ENCODE measurements around the gene FAM136A. TPM values are rescaled to one million over a fixed set of nuclear protein-coding genes. Genes with fewer than 3 reads are reported as not detected.

The FAM136A gene
- total RNA-seq, 4 donors from 2014 or later: 10.7 to 45.1 (median 31.0) TPM

GRCh38 chr2:70344195-70344594, 42.3 kb upstream of the FAM136A start:
- Histone ChIP-seq H3K4me1 (no peaks in the 10 kb centered on the region), H3K27ac (no peak overlapping the region), H3K4me3 (no peak overlapping the region), H3K27me3 (peaks cover 3% of the 10 kb centered on the region), H3K36me3 (no peaks in the 10 kb centered on the region), H3K9me3 (no peaks in the 10 kb centered on the region)
- no peak for DNase-seq
- intact Hi-C loops (cut with DNase I; ENCODE audit: low total_unique reads): loop anchor here (5.0 kb wide), 1 partner anchor 273 kb away; no protein-coding TSS in a partner anchor
- no peak for TF ChIP-seq CTCF (IDR thresholded peaks at IDR 0.05)
- no peak for TF ChIP-seq POLR2AphosphoS5 (IDR thresholded peaks at IDR 0.05)
- no peak for TF ChIP-seq EP300 (IDR thresholded peaks at IDR 0.05; ENCODE audit: low read depth)
- TF ChIP-seq POLR2A (IDR thresholded peaks at IDR 0.05): no peak
- in situ Hi-C loops (cut with MboI; ENCODE audit: low pct_ligation_motif_present in 1 of 4, low pct_unique_long_range_greater_than_20kb in 1 of 4, low sequenced_read_pairs in 3 of 4): loop anchor here in 2 of 4 donors (10.0 kb wide), 1 partner anchor 271 kb away; no protein-coding TSS in a partner anchor
- WGBS, 2 donors (ENCODE audit: low coverage in 1 of 2): 20 to 83% methylated on average over 1 of the region's 1 CpG

GRCh38 chr2:70341477-70341765, 39.6 kb upstream of the FAM136A start:
- TF ChIP-seq CTCF (IDR thresholded peaks at IDR 0.05): no peak
- TF ChIP-seq POLR2A (IDR thresholded peaks at IDR 0.05): no peak
- no peak for TF ChIP-seq EP300 (IDR thresholded peaks at IDR 0.05; ENCODE audit: low read depth)
- TF ChIP-seq POLR2AphosphoS5 (IDR thresholded peaks at IDR 0.05): no peak
- intact Hi-C loops (cut with DNase I; ENCODE audit: low total_unique reads): loop anchor here (5.0 kb wide), 1 partner anchor 276 kb away; no protein-coding TSS in a partner anchor
- in situ Hi-C loops (cut with MboI; ENCODE audit: low pct_ligation_motif_present in 1 of 4, low pct_unique_long_range_greater_than_20kb in 1 of 4, low sequenced_read_pairs in 3 of 4): loop anchor here in 2 of 4 donors (10.0 kb wide), 1 partner anchor 273 kb away; no protein-coding TSS in a partner anchor
- Histone ChIP-seq H3K4me3 (no peak overlapping the region), H3K9me3 (no peaks in the 10 kb centered on the region), H3K36me3 (no peaks in the 10 kb centered on the region), H3K27ac (no peak overlapping the region), H3K27me3 (no peaks in the 10 kb centered on the region), H3K4me1 (no peaks in the 10 kb centered on the region)
- DNase-seq: no peak

- no peak overlapping the region for H3K4me3 ChIP-seq
- no peaks in the 10 kb centered on the region for H3K27me3 ChIP-seq
- H3K36me3 ChIP-seq: no peaks in the 10 kb centered on the region
- H3K4me1 ChIP-seq: no peaks in the 10 kb centered on the region
- intact Hi-C loops (cut with DNase I; ENCODE audit: low total_unique reads): loop anchor here (5.0 kb wide), 1 partner anchor 276 kb away; no protein-coding TSS in a partner anchor
- no peaks in the 10 kb centered on the region for H3K9me3 ChIP-seq
- in situ Hi-C loops (cut with MboI; ENCODE audit: low pct_ligation_motif_present in 1 of 4, low pct_unique_long_range_greater_than_20kb in 1 of 4, low sequenced_read_pairs in 3 of 4): loop anchor here in 2 of 4 donors (10.0 kb wide), 1 partner anchor 274 kb away; no protein-coding TSS in a partner anchor
- no peak overlapping the region for H3K27ac ChIP-seq
- TF ChIP-seq CTCF (IDR thresholded peaks at IDR 0.05) (peak; percentile 66 to 90 (median 76)), EP300 (IDR thresholded peaks at IDR 0.05; ENCODE audit: low read depth) (no peak), POLR2A (IDR thresholded peaks at IDR 0.05) (no peak), POLR2AphosphoS5 (IDR thresholded peaks at IDR 0.05) (no peak)
- DNase-seq: peak; percentile 35
- 3 to 16% methylated on average over 5 to 7 of the region's 7 CpGs for WGBS, 2 donors (ENCODE audit: low coverage in 1 of 2)
Observed at GRCh38 chr2:70340761-70341476, 39.1 kb upstream of the FAM136A start.

- intact Hi-C loops (cut with DNase I; ENCODE audit: low total_unique reads) (loop anchor here (5.0 kb wide), 1 partner anchor 277 kb away; no protein-coding TSS in a partner anchor), in situ Hi-C loops (cut with MboI; ENCODE audit: low pct_ligation_motif_present in 1 of 4, low pct_unique_long_range_greater_than_20kb in 1 of 4, low sequenced_read_pairs in 3 of 4) (loop anchor here in 2 of 4 donors (10.0 kb wide), 1 partner anchor 275 kb away; no protein-coding TSS in a partner anchor)
- no peak for DNase-seq
- 50 to 65% methylated on average over 2 to 4 of the region's 4 CpGs for WGBS, 2 donors (ENCODE audit: low coverage in 1 of 2)
- TF ChIP-seq POLR2AphosphoS5 (IDR thresholded peaks at IDR 0.05): no peak
- TF ChIP-seq EP300 (IDR thresholded peaks at IDR 0.05; ENCODE audit: low read depth): no peak
- no peak for TF ChIP-seq CTCF (IDR thresholded peaks at IDR 0.05)
- TF ChIP-seq POLR2A (IDR thresholded peaks at IDR 0.05): no peak
- Histone ChIP-seq H3K27me3 (no peaks in the 10 kb centered on the region), H3K27ac (no peak overlapping the region), H3K9me3 (no peaks in the 10 kb centered on the region), H3K36me3 (no peaks in the 10 kb centered on the region), H3K4me1 (no peaks in the 10 kb centered on the region), H3K4me3 (no peak overlapping the region)
Observed at GRCh38 chr2:70340075-70340474, 38.2 kb upstream of the FAM136A start.

All from transverse colon (tissue), 4 donors.